ENCODE measurements around the gene MEF2C.
"Not testable (repeated sequence)": the region's sequence is repeated elsewhere in the genome, so short reads cannot be mapped to it uniquely, and the experiment has no call there.

The MEF2C gene

GRCh38 chr5:88798933-88799332, 84.1 kb downstream of the MEF2C start:
- not testable (repeated sequence) for DNase-seq

DNA sequence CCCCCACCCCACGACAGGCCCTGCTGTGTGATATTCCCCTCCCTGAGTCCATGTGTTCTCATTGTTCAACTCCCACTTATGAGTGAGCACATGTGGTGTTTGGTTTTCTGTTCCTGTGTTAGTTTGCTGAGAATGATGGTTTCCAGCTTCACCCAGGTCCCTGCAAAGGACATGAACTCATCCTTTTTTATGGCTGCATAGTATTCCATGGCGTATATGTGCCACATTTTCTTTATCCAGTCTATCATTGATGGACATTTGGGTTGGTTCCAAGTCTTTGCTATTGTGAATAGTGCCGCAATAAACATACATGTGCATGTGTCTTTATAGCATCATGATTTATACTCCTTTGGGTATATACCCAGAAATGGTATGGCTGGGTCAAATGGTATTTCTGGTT, 89.2 kb downstream of the MEF2C start:
- DNase-seq: not testable (repeated sequence)

DNA sequence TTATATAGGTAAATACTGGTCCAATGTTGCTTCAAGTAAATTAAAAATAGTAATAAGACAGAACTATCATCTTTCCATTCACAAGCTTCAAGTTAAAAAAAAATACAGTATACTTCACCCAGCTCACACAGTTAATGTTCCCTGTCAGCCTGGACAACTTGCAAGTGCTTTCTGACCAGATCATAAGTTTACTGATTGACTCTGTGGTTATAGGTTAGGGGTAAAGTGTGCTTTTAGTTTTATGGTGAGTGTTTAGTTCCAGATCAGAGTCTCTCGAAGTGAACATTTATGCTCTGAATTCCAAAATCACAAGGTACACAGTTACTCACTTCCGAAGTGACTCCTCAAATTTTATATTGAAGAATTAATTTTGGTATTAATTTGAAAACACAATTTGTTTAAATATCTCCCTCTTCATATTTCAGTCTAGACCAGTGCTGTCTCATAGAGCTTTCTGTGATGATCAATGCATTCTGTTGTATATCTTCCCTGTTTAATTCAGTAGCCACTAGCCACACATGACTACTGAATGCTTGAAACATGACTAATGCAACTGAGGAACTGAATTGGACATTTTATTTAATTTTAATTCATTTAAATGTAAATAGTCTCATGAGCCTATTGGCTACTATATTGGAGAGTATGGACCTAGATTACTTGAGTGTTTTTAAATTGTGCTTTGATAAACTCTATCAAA, 90.7 kb downstream of the MEF2C start:
- DNase-seq: no peak

- no peak for DNase-seq
These were observed 95.1 kb downstream of the MEF2C start for GRCh38 chr5:88787856-88788255.

GRCh38 chr5:88786789-88787188, 96.2 kb downstream of the MEF2C start:
- no peak for DNase-seq

GRCh38 chr5:88785746-88786565, 97.0 kb downstream of the MEF2C start:
- no peak for DNase-seq

DNA sequence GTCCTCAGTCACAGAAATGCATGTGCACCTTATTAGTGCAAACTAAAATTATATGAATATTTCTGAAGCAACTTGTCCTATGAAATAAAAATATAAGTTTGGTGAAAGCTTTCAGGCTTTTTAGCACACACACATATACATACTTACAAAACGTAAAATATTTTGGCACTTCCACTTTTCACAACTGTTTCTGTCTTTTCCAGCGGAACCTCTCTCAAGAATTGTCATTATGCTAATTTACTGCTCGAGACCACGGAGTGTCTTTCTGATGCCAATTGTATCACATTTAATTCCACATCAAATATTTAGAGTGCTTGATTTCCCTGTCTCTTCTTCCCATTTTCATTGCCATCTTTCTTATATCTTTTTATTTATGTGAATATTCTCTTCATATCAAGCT, 100.4 kb downstream of the MEF2C start:
- DNase-seq: no peak

GRCh38 chr5:88780736-88781135, 102.2 kb downstream of the MEF2C start:
- no peak for DNase-seq

DNA sequence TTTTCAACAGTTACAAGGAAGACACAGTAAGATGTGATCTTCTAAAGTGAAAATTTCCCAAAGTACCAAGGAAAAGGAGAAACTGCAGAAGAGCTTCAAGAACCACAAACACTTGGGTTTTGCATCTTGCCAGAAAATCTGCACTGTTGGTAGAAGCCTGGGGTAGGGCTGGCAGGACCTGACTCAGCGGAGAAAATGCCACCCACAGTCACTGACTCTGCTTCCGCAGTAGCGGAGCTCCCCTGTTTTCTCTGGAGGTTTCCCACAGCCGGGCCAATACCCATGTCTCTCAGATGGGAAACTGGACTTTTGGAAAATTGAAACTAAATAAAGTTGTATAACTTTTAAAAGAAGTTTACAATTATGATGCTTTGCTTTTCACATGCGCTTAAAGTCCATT, 104.2 kb downstream of the MEF2C start:
- DNase-seq: no peak

GRCh38 chr5:88776692-88777091, 106.3 kb downstream of the MEF2C start:
- no peak for DNase-seq

DNA sequence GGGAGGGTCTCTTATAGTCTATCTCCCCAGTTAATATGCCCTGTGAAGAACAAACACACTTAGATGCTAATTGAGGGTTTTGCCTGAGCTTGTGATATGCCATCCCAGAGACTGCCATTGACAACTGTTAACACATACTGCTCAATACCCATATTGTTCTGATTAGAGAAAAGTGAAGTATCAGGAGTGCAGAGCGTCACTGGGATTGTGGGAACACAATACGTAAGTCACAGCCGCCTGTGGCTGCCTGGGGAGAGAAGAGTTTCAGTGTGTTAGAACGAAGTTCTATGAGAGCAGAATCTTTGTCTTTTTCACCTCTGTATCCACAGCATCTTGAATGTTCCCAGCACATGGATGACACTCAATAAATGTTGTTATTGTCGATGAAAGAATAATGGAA, 110.2 kb downstream of the MEF2C start:
- no peak for DNase-seq

GRCh38 chr5:88772047-88772446, 110.9 kb downstream of the MEF2C start:
- DNase-seq: no peak

DNA sequence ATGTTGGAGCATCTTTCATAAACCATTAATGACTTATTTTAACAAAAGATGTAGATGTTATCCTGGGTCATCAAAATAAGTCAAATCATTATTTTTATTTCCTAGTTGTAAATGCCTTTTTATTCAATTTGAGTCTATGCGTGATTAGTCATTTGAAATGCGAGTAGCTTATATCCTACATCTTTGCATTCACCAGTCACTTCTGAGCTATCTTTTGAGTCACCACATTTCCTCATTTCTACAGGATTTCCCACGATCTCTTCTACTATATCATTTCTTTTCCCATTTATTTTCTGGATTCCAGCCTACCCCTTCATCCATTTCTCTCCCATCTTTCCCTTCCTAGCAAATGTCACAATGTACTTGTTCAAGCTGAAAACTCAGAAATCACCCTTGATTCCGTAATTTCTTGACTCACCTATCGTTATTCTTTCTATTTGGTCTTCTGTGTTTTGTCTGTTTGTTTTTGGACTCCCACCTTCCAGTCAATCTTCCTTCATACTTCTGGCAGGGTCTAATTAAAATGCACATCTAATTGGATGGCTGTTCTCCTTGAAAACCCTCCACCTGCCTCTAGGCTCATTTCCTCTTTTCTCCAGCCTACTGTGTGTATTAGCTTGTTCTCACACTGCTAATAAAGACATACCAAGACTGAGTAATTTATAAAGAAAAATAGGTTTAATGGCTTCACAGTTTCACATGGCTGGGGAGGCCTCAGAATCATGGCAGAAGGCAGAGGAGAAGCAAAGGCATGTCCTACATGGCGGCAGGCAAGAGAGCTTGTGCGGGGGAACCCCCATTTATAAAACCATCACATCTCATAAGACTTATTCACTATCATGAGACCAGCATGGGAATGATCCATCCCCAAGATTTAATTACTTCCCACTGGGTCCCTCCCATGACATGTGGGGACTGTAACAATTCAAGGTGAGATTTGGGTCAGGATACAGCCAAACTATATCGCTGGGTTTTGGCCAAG, 112.4 kb downstream of the MEF2C start:
- DNase-seq: no peak

- DNase-seq: no peak
These were observed 113.8 kb downstream of the MEF2C start for GRCh38 chr5:88769165-88769564.

GRCh38 chr5:88768411-88768810, 114.6 kb downstream of the MEF2C start:
- no peak for DNase-seq

DNA sequence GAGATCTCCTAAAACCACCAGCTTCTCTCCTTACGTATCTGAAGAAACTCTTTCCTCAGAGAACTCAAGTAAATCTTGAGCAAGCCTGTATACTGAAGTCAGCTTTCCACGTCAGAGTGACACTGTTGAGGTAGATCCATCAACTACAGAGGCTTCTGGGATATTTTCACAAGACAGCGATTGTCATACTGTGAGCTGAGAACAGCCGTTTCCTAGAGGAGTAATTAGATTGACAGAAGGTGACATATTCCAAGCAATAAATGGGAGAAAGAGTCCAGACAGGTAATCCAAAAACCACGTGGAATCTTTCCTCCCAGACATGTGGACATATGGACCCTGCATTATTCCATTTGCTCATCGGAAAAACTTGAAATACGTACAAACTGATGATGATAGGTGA, 117.2 kb downstream of the MEF2C start:
- peak; percentile 0 to 41 for DNase-seq

DNA sequence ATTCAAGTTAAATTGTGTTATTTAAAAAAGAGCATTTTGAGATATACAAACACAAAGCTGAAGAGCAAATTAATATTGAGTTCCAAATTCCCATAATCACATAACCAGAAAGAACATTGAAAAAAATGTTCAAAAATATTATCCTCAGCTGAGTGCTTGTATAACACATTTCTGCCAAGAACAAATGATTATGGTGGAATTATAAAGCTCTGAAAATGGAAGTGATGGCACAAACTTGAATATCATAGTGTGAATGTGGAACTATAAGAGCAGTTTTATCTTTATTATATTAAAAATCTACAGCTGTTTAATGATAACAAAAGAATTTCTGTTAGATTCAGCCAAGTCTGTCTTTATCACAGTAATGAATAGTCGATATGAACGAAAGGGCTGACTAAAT, 117.8 kb downstream of the MEF2C start:
- DNase-seq: no peak

- no peak for DNase-seq
These were observed 121.0 kb downstream of the MEF2C start for GRCh38 chr5:88761939-88762338.

- no peak for DNase-seq
These were observed 121.6 kb downstream of the MEF2C start for GRCh38 chr5:88761269-88761850.

GRCh38 chr5:88760527-88760926, 122.5 kb downstream of the MEF2C start:
- no peak for DNase-seq

- DNase-seq: no peak
These were observed 124.4 kb downstream of the MEF2C start for GRCh38 chr5:88758591-88758990.

GRCh38 chr5:88758184-88758583, 124.8 kb downstream of the MEF2C start:
- no peak for DNase-seq

- DNase-seq: no peak
These were observed 126.0 kb downstream of the MEF2C start for GRCh38 chr5:88756953-88757352.

Data from NCI-H524 (cell line).